CD4-positive, alpha-beta memory T cell (primary cell): ENCODE data around the gene KRTAP4-1. TPM values are rescaled to one million over a fixed set of nuclear protein-coding genes. Genes with fewer than 3 reads are reported as not detected.

Experiments
- CTCF ChIA-PET: fragments of 350-600 bp; sonication (Branson Sonifier 250); formaldehyde crosslinking; loops from one replicate; lab custom pipeline; 2021; ENCODE audit warnings: inconsistent platforms; ENCODE audit not compliant: partially characterized antibody; lab: Charles Lee
- POLR2A ChIA-PET: fragments of 350-600 bp; sonication (Branson Sonifier 250); formaldehyde crosslinking; loops from one replicate; lab custom pipeline; 2021; ENCODE audit not compliant: partially characterized antibody; lab: Charles Lee
- DNase-seq, 5 donors: peaks; one replicate each; pipeline versions ENCODE4 v3.0.0 to v3.0.0-alpha.2; 2020 to 2022; ENCODE audit warnings: mixed read lengths in 1 of 5
- H3K27ac ChIP-seq: one replicate; pipeline ENCODE4 v1.7.0; 2013; ENCODE audit warnings: low read depth, low read length
- H3K27me3 ChIP-seq: 2 replicates; pipeline ENCODE4 v1.7.0; 2013; ENCODE audit warnings: mild to moderate bottlenecking, low read length, moderate library complexity; ENCODE audit not compliant: insufficient read depth
- H3K36me3 ChIP-seq: 2 replicates; pipeline ENCODE4 v1.7.0; 2013; ENCODE audit warnings: mild to moderate bottlenecking, low read length, moderate library complexity; ENCODE audit not compliant: insufficient read depth
- H3K4me1 ChIP-seq: 2 replicates; pipeline ENCODE4 v1.7.0; 2013; ENCODE audit warnings: mild to moderate bottlenecking, low read length, moderate library complexity; ENCODE audit not compliant: insufficient read depth
- H3K4me3 ChIP-seq, 2 donors: one replicate each; pipeline ENCODE4 v1.7.0; 2013; ENCODE audit warnings: low read length in 2 of 2, mild to moderate bottlenecking in 1 of 2
- H3K9me3 ChIP-seq, 2 donors: one replicate each; pipeline ENCODE4 v1.7.0; 2013; ENCODE audit warnings: low read length in 2 of 2, control low read depth in 1 of 2; ENCODE audit not compliant: control insufficient read depth in 1 of 2
- H3K27ac Mint-ChIP-seq, 7 donors: one replicate each; pipeline ENCODE4 v1.8.0; 2020 to 2021; ENCODE audit warnings: mixed read lengths in 7 of 7, mild to moderate bottlenecking in 6 of 7, inconsistent platforms in 3 of 7, moderate library complexity in 3 of 7
- H3K27me3 Mint-ChIP-seq, 2 donors: one replicate each; pipeline ENCODE4 v1.8.0; 2020 to 2021; ENCODE audit warnings: mixed read lengths in 2 of 2
- H3K36me3 Mint-ChIP-seq, 2 donors: one replicate each; pipeline ENCODE4 v1.8.0; 2020 to 2021; ENCODE audit warnings: mixed read lengths in 2 of 2, inconsistent platforms in 1 of 2, mild to moderate bottlenecking in 1 of 2
- H3K4me1 Mint-ChIP-seq, 4 donors: one replicate each; pipeline ENCODE4 v1.8.0; 2020 to 2021; ENCODE audit warnings: mixed read lengths in 4 of 4, mild to moderate bottlenecking in 1 of 4
- H3K4me3 Mint-ChIP-seq, 8 donors: one replicate each; pipeline ENCODE4 v1.8.0; 2020 to 2021; ENCODE audit warnings: mixed read lengths in 8 of 8, mild to moderate bottlenecking in 7 of 8, moderate library complexity in 6 of 8, inconsistent platforms in 3 of 8
- H3K9me3 Mint-ChIP-seq, 8 donors: one replicate each; pipeline ENCODE4 v1.8.0; 2020 to 2021; ENCODE audit warnings: mixed read lengths in 8 of 8, mild to moderate bottlenecking in 5 of 8, inconsistent platforms in 3 of 8, moderate library complexity in 1 of 8
- intact Hi-C: fragments of 100-400 bp; cut with micrococcal nuclease; formaldehyde crosslinking; loops from one replicate; pipeline ENCODE4 v1.15.1; 2023
- polyA plus RNA-seq, 2 donors: library from polyadenylated mRNA; unstranded; fragments of 300-500 nt; fragmentation: Illumina TruSeq; gene quantifications; one replicate each; pipeline ENCODE4 v1.2.3, GENCODE V29; 2021
- total RNA-seq, 2 experiments: library from RNA; stranded (reverse); gene quantifications; one replicate each; pipeline ENCODE4 v1.2.3, GENCODE V29; 2021

Gene KRTAP4-1
- total and polyA plus RNA-seq, 4 experiments from 2014 or later, result not detected

- ChIA-PET CTCF (no interaction called here), POLR2A (no interaction called here)
- intact Hi-C loops, result no loop called here
Observed at GRCh38 chr17:41186872-41187271, 2.2 kb upstream of the KRTAP4-1 start.

GRCh38 chr17:41185001-41185400, 290 bp upstream of the KRTAP4-1 start:
- Histone ChIP-seq H3K36me3 (no peaks in the 10 kb centered on the region), H3K4me3 (no peak overlapping the region), H3K27ac (no peak overlapping the region), H3K9me3 (no peaks in the 10 kb centered on the region), H3K27me3 (no peaks in the 10 kb centered on the region), H3K4me1 (no peaks in the 10 kb centered on the region)
- no peak for DNase-seq
- CTCF ChIA-PET, result no interaction called here
- POLR2A ChIA-PET, result no interaction called here
- H3K27ac Mint-ChIP-seq, result no peak overlapping the region
- H3K36me3 Mint-ChIP-seq, result no peaks in the 10 kb centered on the region
- peaks cover 3 to 18% of the 10 kb centered on the region in 2 donors for H3K27me3 Mint-ChIP-seq
- H3K4me3 Mint-ChIP-seq, result no peak overlapping the region
- no peaks in the 10 kb centered on the region for H3K4me1 Mint-ChIP-seq
- intact Hi-C loops, result no loop called here
- H3K9me3 Mint-ChIP-seq, result peaks cover 0 to 5% (median 0%) of the 10 kb centered on the region in 8 donors

More at GRCh38 chr17:41186872-41187271, 2.2 kb upstream of the KRTAP4-1 start:
- Mint-ChIP-seq H3K4me3 (no peak overlapping the region), H3K9me3 (peaks cover 0 to 5% (median 0%) of the 10 kb centered on the region in 8 donors), H3K36me3 (no peaks in the 10 kb centered on the region), H3K4me1 (no peaks in the 10 kb centered on the region), H3K27ac (no peak overlapping the region), H3K27me3 (peaks cover 9 to 32% of the 10 kb centered on the region in 2 donors)
- no peak overlapping the region for H3K27ac ChIP-seq
- no peak overlapping the region for H3K4me3 ChIP-seq
- no peaks in the 10 kb centered on the region for H3K4me1 ChIP-seq
- DNase-seq, result no peak
- H3K9me3 ChIP-seq, result no peaks in the 10 kb centered on the region
- no peaks in the 10 kb centered on the region for H3K36me3 ChIP-seq
- no peaks in the 10 kb centered on the region for H3K27me3 ChIP-seq

DNA sequence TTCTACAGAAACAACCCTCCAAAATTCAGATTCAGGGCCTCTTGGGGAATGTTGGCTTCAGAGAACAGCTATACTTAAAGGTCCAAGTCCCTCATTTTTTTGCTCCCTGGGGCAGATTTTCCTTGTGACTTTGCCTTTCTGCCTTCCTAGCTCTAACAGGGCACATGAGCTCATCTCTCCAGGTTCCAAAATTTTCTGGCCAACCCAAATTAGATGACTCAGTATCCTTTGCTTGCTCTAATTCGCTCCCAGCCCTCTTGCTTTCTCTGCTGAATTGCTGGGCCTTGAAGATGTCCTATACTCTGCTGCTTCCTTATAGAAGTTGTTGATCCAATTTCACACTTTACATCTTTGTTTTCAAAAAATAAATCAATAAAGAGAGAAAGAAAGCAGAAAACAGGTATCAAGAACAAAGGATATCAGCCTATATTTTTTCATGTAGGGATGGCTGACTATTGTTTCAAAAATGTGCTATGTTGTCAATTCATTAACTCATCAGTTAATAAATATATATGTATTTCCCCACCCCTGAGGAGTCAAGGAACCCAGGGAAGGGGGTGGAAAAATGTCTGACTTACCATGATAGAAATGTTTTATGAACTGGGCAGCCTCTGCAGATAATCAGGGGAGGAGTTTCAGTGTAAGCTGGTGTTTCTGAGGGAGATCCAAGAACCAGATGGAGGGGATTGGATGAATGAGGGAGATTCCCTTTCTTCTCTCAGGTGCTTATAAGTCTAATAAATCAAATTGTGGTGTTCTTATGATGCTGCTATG, 5.7 kb downstream of the KRTAP4-1 start:
- no peaks in the 10 kb centered on the region for H3K4me1 ChIP-seq
- ChIA-PET CTCF (no interaction called here), POLR2A (interaction anchor here (1.2 kb wide), 1 partner anchor 39 kb away, joined by 3 read pairs; the partner anchor contains the start of gene KRTAP4-6)
- intact Hi-C loops, result no loop called here
- no peak for DNase-seq
- Mint-ChIP-seq H3K4me3 (no peak overlapping the region), H3K27me3 (peaks cover 0 to 3% of the 10 kb centered on the region in 2 donors), H3K4me1 (no peaks in the 10 kb centered on the region), H3K9me3 (peaks cover 0 to 5% (median 0%) of the 10 kb centered on the region in 8 donors), H3K27ac (peak overlapping the region in 1 of 7 donors; percentile 3), H3K36me3 (no peaks in the 10 kb centered on the region)
- no peak overlapping the region for H3K27ac ChIP-seq
- H3K27me3 ChIP-seq, result no peaks in the 10 kb centered on the region
- H3K36me3 ChIP-seq, result no peaks in the 10 kb centered on the region
- no peak overlapping the region for H3K4me3 ChIP-seq
- H3K9me3 ChIP-seq, result no peaks in the 10 kb centered on the region

DNA sequence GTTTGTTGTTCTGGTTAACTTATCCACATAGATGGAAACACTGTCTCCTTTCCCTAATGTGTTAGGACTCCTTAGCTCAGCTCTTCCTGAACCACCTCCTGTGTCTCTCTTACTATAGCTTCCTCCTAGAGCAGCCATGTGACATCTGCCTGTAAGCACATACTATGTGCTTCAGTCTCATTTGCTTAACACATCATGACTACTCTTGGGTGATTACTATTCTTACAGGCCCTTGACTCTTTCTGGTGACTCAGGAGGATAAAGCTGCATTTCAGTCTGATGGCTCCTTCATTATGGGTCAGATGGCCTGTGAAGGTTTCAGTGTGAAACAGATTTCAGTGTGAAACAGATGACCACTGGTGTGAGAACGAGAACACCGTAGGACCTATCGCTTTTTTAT, 6.4 kb downstream of the KRTAP4-1 start:
- H3K36me3 Mint-ChIP-seq, result no peaks in the 10 kb centered on the region
- H3K27ac Mint-ChIP-seq, result peak overlapping the region in 1 of 7 donors; percentile 4
- intact Hi-C loops, result no loop called here
- CTCF ChIA-PET, result no interaction called here
- H3K9me3 ChIP-seq, result no peaks in the 10 kb centered on the region
- no peaks in the 10 kb centered on the region for H3K27me3 Mint-ChIP-seq
- POLR2A ChIA-PET, result interaction anchor here (1.2 kb wide), 1 partner anchor 38 kb away, joined by 3 read pairs; the partner anchor contains the start of gene KRTAP4-6
- H3K4me3 Mint-ChIP-seq, result no peak overlapping the region
- no peaks in the 10 kb centered on the region for H3K36me3 ChIP-seq
- H3K4me1 Mint-ChIP-seq, result peaks cover 0 to 3% (median 2%) of the 10 kb centered on the region in 4 donors
- peaks cover 0 to 2% (median 0%) of the 10 kb centered on the region in 8 donors for H3K9me3 Mint-ChIP-seq
- no peak overlapping the region for H3K4me3 ChIP-seq
- H3K27ac ChIP-seq, result no peak overlapping the region
- no peak for DNase-seq
- H3K4me1 ChIP-seq, result no peaks in the 10 kb centered on the region
- no peaks in the 10 kb centered on the region for H3K27me3 ChIP-seq

DNA sequence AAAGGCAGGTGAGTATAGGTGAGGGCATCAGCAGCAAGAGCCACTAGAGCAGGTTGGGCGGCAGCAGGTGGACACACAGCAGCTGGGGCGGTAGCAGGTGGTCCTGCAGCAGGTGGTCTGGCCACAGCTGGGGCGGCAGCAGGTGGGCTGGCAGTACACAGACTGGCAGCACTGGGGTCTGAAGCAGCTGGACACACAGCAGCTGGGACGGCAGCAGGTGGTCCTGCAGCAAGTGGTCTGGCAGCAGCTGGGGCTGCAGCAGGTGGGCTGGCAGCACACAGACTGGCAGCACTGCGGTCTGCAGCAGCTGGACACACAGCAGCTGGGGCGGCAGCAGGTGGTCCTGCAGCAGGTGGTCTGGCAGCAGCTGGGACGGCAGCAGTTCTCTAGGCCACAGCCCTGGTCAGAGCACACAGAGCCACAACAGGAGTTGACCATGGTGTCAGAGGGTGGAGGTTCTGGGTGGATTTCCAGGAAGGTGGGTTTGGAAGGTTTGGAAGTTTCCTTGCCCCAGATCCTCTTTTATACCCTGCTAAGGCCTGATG, 6.9 kb downstream of the KRTAP4-1 start, which contains the start of gene KRTAP4-2:
KRTAP4-2 (minus strand) TSS at position 495 of the 545 bp plus-strand sequence; CDS start at position 438, 57 bp downstream.
- no peak within 1 kb of the TSS for H3K4me3 ChIP-seq
- Mint-ChIP-seq H3K27ac (peak within 1 kb of the TSS in 2 of 7 donors; percentile 4 to 20), H3K9me3 (no peaks in the 10 kb centered on the region), H3K27me3 (no peaks in the 10 kb centered on the region), H3K36me3 (no peaks in the 10 kb centered on the region), H3K4me1 (peaks cover 0 to 5% (median 3%) of the 10 kb centered on the region in 4 donors), H3K4me3 (no peak within 1 kb of the TSS)
- H3K36me3 ChIP-seq, result no peaks in the 10 kb centered on the region
- ChIA-PET CTCF (no interaction called here), POLR2A (interaction anchor here (1.2 kb wide), 1 partner anchor 37 kb away, joined by 3 read pairs; the partner anchor contains the start of gene KRTAP4-6)
- intact Hi-C loops, result no loop called here
- no peak for DNase-seq
- H3K27me3 ChIP-seq, result no peaks in the 10 kb centered on the region
- H3K4me1 ChIP-seq, result no peaks in the 10 kb centered on the region
- no peak within 1 kb of the TSS for H3K27ac ChIP-seq
- H3K9me3 ChIP-seq, result no peaks in the 10 kb centered on the region

DNA sequence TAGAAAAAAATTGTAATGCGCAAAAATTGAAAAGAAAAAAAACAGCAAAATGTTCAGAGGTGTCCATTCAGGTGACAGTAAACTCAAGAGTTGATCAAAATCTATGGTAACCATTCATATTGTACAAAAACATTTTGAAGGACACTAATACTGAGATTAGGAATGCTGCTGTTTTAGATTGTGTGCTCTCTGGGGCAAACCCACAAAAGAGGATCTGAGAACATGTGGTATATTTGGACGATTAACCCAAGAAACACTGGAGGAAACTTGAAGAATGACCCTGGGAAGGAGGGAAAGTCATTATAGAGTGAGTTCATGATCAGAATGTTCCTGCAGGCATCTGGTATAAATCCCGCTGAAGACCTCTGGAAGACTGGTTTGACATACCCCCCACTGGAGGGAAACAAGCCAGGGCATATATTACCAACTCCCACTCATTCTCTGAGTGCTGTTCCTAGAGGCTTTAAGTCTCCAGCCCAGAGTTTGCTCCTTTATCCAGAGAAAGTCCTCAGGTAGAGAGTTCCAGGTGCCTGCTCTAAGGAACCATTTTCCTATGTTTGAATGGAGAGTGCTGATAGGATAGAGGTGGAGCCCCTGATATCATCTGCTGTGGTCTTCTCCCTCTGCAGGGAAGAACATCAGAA, 7.8 kb downstream of the KRTAP4-1 start:
- H3K9me3 Mint-ChIP-seq, result no peaks in the 10 kb centered on the region
- Histone ChIP-seq H3K9me3 (no peaks in the 10 kb centered on the region), H3K4me3 (no peak overlapping the region), H3K4me1 (no peaks in the 10 kb centered on the region), H3K27me3 (no peaks in the 10 kb centered on the region), H3K27ac (no peak overlapping the region), H3K36me3 (no peaks in the 10 kb centered on the region)
- H3K27ac Mint-ChIP-seq, result no peak overlapping the region
- DNase-seq, result no peak
- CTCF ChIA-PET, result interaction anchor here (1.2 kb wide), 1 partner anchor 145 kb away, joined by 5 read pairs; no protein-coding TSS in a partner anchor
- no peaks in the 10 kb centered on the region for H3K36me3 Mint-ChIP-seq
- H3K27me3 Mint-ChIP-seq, result no peaks in the 10 kb centered on the region
- intact Hi-C loops, result no loop called here
- H3K4me1 Mint-ChIP-seq, result peaks cover 0 to 5% (median 3%) of the 10 kb centered on the region in 4 donors
- no peak overlapping the region for H3K4me3 Mint-ChIP-seq
- POLR2A ChIA-PET, result no interaction called here

- Mint-ChIP-seq H3K4me1 (peaks cover 0 to 9% (median 4%) of the 10 kb centered on the region in 4 donors), H3K36me3 (no peaks in the 10 kb centered on the region), H3K4me3 (no peak overlapping the region), H3K27ac (no peak overlapping the region), H3K9me3 (peaks cover 0 to 2% (median 0%) of the 10 kb centered on the region in 8 donors), H3K27me3 (no peaks in the 10 kb centered on the region)
- H3K9me3 ChIP-seq, result no peaks in the 10 kb centered on the region
- ChIA-PET CTCF (interaction anchor here (2.3 kb wide), 1 partner anchor 150 kb away, joined by 11 read pairs; no protein-coding TSS in a partner anchor), POLR2A (no interaction called here)
- no peaks in the 10 kb centered on the region for H3K36me3 ChIP-seq
- no peak overlapping the region for H3K4me3 ChIP-seq
- DNase-seq, result no peak
- no peak overlapping the region for H3K27ac ChIP-seq
- no peaks in the 10 kb centered on the region for H3K27me3 ChIP-seq
- intact Hi-C loops, result no loop called here
- H3K4me1 ChIP-seq, result no peaks in the 10 kb centered on the region
Observed at GRCh38 chr17:41171886-41172285, 12.8 kb downstream of the KRTAP4-1 start.
